ENCODE measurements around the gene DGKB.

Gene DGKB

DNA sequence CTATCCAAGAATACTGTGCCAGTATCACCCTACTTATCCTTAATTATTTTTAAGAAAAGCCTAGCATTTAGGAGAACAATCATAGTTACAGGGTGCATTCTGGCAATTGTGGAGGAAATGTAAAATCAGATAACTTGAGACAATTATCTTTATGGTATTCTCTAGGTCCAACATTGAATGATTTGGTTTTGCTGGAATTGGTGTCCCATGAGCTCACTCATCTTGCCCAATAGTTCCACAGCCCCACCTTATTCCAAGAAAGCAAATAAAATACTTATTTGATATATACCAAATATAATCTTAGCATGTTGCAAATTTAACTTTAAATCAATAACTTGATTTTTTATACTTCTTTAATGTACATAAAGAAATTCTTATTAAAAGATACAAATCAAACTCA, 65.3 kb downstream of the DGKB start:
- Histone ChIP-seq H3K27me3 (ENCODE audit: insufficient read depth, insufficient read length) (no peaks in the 10 kb centered on the region), H3K9ac (ENCODE audit: insufficient read length, low read depth) (no peak overlapping the region)
- DNase-seq (ENCODE audit: low read depth, low spot score) = no peak

DNA sequence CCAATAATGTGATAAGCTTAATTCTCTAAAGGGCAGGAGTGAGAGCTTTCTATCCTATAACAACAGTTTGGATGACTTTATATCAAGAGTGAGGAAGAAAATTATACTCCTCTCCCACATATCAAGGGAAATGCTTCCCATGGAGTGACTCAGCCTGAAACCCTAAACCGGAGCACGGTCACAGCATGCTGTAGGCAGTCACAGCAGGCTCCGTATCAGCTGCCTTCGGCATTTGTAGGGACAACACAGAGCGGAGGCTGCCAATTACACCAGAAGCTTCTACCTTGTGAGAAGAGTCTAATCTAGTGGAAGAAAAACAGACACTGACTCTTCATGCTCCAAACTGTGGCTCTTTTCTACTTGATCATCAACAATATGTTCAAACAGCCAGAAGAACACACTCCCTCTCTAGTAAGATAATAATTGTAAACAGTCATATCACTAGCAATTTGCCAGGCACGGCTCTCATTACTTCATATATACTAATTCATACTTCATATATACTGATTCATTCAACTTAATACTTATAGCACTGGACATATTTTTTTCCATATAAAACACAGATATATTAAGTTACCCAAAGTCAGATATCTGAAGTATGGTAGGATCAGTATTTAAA, 65.9 kb downstream of the DGKB start:
- no peaks in the 10 kb centered on the region for H3K4me1 ChIP-seq (ENCODE audit: insufficient read depth, insufficient read length)
- peak; percentile 72 for DNase-seq (ENCODE audit: low read depth, low spot score)
- TF ChIP-seq YY1 (IDR thresholded peaks at IDR 0.05; ENCODE audit: insufficient read depth, insufficient read length) = no peak
- no peak for TF ChIP-seq SUZ12 (IDR thresholded peaks at IDR 0.05; ENCODE audit: extremely low read depth, insufficient read depth, insufficient read length)
- TF ChIP-seq ZNF274 (IDR thresholded peaks at IDR 0.05; ENCODE audit: low read depth, low read length) = no peak
- no peak overlapping the region for H3K9ac ChIP-seq (ENCODE audit: insufficient read length, low read depth)
- no peak overlapping the region for H3K4me3 ChIP-seq (ENCODE audit: insufficient read length, low read depth)
- H3K36me3 ChIP-seq (ENCODE audit: insufficient read depth, insufficient read length, low read length) = no peaks in the 10 kb centered on the region
- no peaks in the 10 kb centered on the region for H3K27me3 ChIP-seq (ENCODE audit: insufficient read depth, insufficient read length)
- H3K9me3 ChIP-seq (ENCODE audit: insufficient read depth, low read length) = no peaks in the 10 kb centered on the region

More for the DNA sequence above, 65.3 kb downstream of the DGKB start:
- no peaks in the 10 kb centered on the region for H3K4me1 ChIP-seq (ENCODE audit: insufficient read depth, insufficient read length)
- H3K36me3 ChIP-seq (ENCODE audit: insufficient read depth, insufficient read length, low read length) = no peaks in the 10 kb centered on the region
- H3K9me3 ChIP-seq (ENCODE audit: insufficient read depth, low read length) = no peaks in the 10 kb centered on the region
- TF ChIP-seq ZNF274 (IDR thresholded peaks at IDR 0.05; ENCODE audit: low read depth, low read length) (no peak), YY1 (IDR thresholded peaks at IDR 0.05; ENCODE audit: insufficient read depth, insufficient read length) (no peak), SUZ12 (IDR thresholded peaks at IDR 0.05; ENCODE audit: extremely low read depth, insufficient read depth, insufficient read length) (no peak)
- H3K4me3 ChIP-seq (ENCODE audit: insufficient read length, low read depth) = no peak overlapping the region

DNA sequence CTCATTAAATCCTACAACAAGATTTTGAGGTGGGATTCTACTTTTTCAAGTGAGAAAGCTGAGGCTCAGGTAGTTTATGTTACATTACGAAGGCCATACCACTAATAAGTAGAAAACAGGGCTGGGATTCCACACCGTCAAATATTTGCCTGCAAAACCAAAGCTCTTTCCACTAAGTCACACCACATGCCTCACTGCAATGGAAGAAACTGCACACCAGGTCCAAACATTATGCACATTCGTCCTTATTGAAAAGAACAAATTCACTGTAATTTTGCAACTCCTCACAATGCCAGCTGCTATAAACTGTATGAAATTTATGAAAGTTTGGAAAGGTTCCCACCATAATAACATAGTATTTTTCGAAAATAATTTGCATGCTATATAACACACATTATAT, 66.5 kb downstream of the DGKB start:
- H3K27me3 ChIP-seq (ENCODE audit: insufficient read depth, insufficient read length) = no peaks in the 10 kb centered on the region
- no peak overlapping the region for H3K4me3 ChIP-seq (ENCODE audit: insufficient read length, low read depth)
- no peaks in the 10 kb centered on the region for H3K36me3 ChIP-seq (ENCODE audit: insufficient read depth, insufficient read length, low read length)
- H3K9me3 ChIP-seq (ENCODE audit: insufficient read depth, low read length) = no peaks in the 10 kb centered on the region
- no peak for TF ChIP-seq YY1 (IDR thresholded peaks at IDR 0.05; ENCODE audit: insufficient read depth, insufficient read length)
- no peak for TF ChIP-seq SUZ12 (IDR thresholded peaks at IDR 0.05; ENCODE audit: extremely low read depth, insufficient read depth, insufficient read length)
- no peak for TF ChIP-seq ZNF274 (IDR thresholded peaks at IDR 0.05; ENCODE audit: low read depth, low read length)
- H3K4me1 ChIP-seq (ENCODE audit: insufficient read depth, insufficient read length) = no peaks in the 10 kb centered on the region
- DNase-seq (ENCODE audit: low read depth, low spot score) = no peak
- H3K9ac ChIP-seq (ENCODE audit: insufficient read length, low read depth) = no peak overlapping the region

DNA sequence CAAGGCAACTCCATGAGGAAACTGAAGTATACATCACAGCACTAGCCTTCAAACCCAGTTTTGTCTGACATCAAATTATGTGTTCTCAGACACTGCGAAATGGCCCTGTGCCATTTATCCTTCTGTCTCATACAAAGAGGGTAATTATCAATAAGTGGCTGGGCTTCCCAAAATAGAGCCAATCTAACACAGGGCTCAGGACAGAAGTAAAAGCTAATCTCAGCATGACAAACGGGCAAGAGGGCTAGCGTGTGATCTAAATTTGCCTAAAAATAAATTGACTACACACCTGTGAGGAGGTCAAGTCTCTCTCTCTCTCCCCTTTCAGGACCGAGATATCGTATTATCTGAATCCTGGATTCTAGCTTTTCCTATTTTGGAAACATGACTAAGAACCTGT, 67.2 kb downstream of the DGKB start:
- TF ChIP-seq ZNF274 (IDR thresholded peaks at IDR 0.05; ENCODE audit: low read depth, low read length) (no peak), SUZ12 (IDR thresholded peaks at IDR 0.05; ENCODE audit: extremely low read depth, insufficient read depth, insufficient read length) (no peak), YY1 (IDR thresholded peaks at IDR 0.05; ENCODE audit: insufficient read depth, insufficient read length) (no peak)
- Histone ChIP-seq H3K9ac (ENCODE audit: insufficient read length, low read depth) (no peak overlapping the region), H3K27me3 (ENCODE audit: insufficient read depth, insufficient read length) (no peaks in the 10 kb centered on the region), H3K4me3 (ENCODE audit: insufficient read length, low read depth) (no peak overlapping the region), H3K9me3 (ENCODE audit: insufficient read depth, low read length) (no peaks in the 10 kb centered on the region), H3K36me3 (ENCODE audit: insufficient read depth, insufficient read length, low read length) (no peaks in the 10 kb centered on the region), H3K4me1 (ENCODE audit: insufficient read depth, insufficient read length) (no peaks in the 10 kb centered on the region)
- DNase-seq (ENCODE audit: low read depth, low spot score) = no peak

DNA sequence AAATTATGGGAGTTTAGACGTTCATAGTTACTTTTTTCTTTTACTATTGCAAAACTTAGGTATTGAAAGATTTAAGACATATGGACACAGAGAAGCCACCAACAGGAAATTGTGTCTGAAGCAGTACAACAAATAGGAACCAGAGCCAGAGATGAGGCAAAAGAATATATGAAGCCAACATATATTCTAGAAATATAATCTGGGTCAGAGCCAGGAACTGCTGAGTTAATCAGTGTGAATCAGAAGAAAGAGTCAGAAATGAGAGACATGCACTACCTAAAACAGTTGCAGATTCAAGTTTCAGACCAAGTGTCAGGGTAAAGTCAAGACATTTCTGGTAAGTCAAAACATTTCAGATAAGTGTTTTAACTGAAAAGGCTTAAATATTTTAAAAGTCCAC, 67.7 kb downstream of the DGKB start:
- H3K27me3 ChIP-seq (ENCODE audit: insufficient read depth, insufficient read length) = no peaks in the 10 kb centered on the region
- H3K9me3 ChIP-seq (ENCODE audit: insufficient read depth, low read length) = no peaks in the 10 kb centered on the region
- H3K36me3 ChIP-seq (ENCODE audit: insufficient read depth, insufficient read length, low read length) = no peaks in the 10 kb centered on the region
- no peak overlapping the region for H3K4me3 ChIP-seq (ENCODE audit: insufficient read length, low read depth)
- TF ChIP-seq SUZ12 (IDR thresholded peaks at IDR 0.05; ENCODE audit: extremely low read depth, insufficient read depth, insufficient read length) (no peak), YY1 (IDR thresholded peaks at IDR 0.05; ENCODE audit: insufficient read depth, insufficient read length) (no peak), ZNF274 (IDR thresholded peaks at IDR 0.05; ENCODE audit: low read depth, low read length) (no peak)
- H3K9ac ChIP-seq (ENCODE audit: insufficient read length, low read depth) = no peak overlapping the region
- no peak for DNase-seq (ENCODE audit: low read depth, low spot score)
- no peaks in the 10 kb centered on the region for H3K4me1 ChIP-seq (ENCODE audit: insufficient read depth, insufficient read length)

DNA sequence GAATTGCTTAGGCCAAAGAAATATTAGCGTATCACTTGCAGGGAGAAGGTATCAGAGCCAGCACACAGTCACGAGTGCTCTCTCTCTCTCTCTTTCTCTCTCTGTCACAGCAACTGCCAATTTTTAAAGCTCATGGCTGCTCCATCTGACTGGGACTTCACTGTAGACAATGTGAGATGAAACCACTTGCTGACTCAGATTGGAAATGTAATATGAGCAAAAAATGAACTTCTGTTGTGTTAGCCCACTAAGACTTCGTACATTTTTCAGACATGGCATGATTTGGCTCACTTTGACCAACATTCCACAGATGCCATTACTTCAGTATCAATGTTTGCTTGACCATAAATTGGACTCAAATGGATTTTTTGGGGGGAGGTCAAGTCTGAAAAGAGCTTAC, 68.1 kb downstream of the DGKB start:
- H3K27me3 ChIP-seq (ENCODE audit: insufficient read depth, insufficient read length) = no peaks in the 10 kb centered on the region
- TF ChIP-seq SUZ12 (IDR thresholded peaks at IDR 0.05; ENCODE audit: extremely low read depth, insufficient read depth, insufficient read length) = no peak
- TF ChIP-seq YY1 (IDR thresholded peaks at IDR 0.05; ENCODE audit: insufficient read depth, insufficient read length) = no peak
- no peak for TF ChIP-seq ZNF274 (IDR thresholded peaks at IDR 0.05; ENCODE audit: low read depth, low read length)
- H3K4me1 ChIP-seq (ENCODE audit: insufficient read depth, insufficient read length) = no peaks in the 10 kb centered on the region
- DNase-seq (ENCODE audit: low read depth, low spot score) = no peak
- H3K9me3 ChIP-seq (ENCODE audit: insufficient read depth, low read length) = no peaks in the 10 kb centered on the region
- no peak overlapping the region for H3K9ac ChIP-seq (ENCODE audit: insufficient read length, low read depth)
- H3K4me3 ChIP-seq (ENCODE audit: insufficient read length, low read depth) = no peak overlapping the region
- no peaks in the 10 kb centered on the region for H3K36me3 ChIP-seq (ENCODE audit: insufficient read depth, insufficient read length, low read length)

DNA sequence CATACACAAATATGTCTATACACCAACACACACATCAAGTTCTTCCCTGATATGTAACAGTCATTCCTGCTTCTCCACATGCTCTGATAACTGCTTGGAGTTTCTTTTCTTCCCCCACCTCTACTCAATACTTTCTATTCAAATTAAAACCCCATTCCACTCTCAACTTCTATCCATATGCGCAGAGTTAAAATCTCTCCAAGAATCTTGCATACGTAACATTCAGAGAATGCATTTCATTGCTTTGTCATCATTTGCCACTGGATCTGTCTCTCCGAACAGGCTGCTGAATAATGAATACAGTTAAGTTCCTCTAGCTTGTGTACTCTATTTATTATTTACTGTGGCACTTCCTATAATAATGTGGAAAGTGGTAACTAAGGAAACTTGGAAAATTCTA, 68.8 kb downstream of the DGKB start:
- no peaks in the 10 kb centered on the region for H3K36me3 ChIP-seq (ENCODE audit: insufficient read depth, insufficient read length, low read length)
- no peaks in the 10 kb centered on the region for H3K4me1 ChIP-seq (ENCODE audit: insufficient read depth, insufficient read length)
- H3K9me3 ChIP-seq (ENCODE audit: insufficient read depth, low read length) = no peaks in the 10 kb centered on the region
- H3K27me3 ChIP-seq (ENCODE audit: insufficient read depth, insufficient read length) = no peaks in the 10 kb centered on the region
- no peak overlapping the region for H3K4me3 ChIP-seq (ENCODE audit: insufficient read length, low read depth)
- no peak overlapping the region for H3K9ac ChIP-seq (ENCODE audit: insufficient read length, low read depth)
- TF ChIP-seq ZNF274 (IDR thresholded peaks at IDR 0.05; ENCODE audit: low read depth, low read length) (no peak), YY1 (IDR thresholded peaks at IDR 0.05; ENCODE audit: insufficient read depth, insufficient read length) (no peak), SUZ12 (IDR thresholded peaks at IDR 0.05; ENCODE audit: extremely low read depth, insufficient read depth, insufficient read length) (no peak)
- peak; percentile 27 for DNase-seq (ENCODE audit: low read depth, low spot score)

Data from NT2/D1 (cell line).